Middle frontal gyrus (tissue), 1 donor: Measurements from ENCODE around the gene SPDYE4.

Experiments
- DNase-seq: peaks from one replicate; pipeline ENCODE4 v3.0.0-alpha.2; 2015; ENCODE audit warnings: low spot score; ENCODE audit errors: extremely low spot score

SPDYE4 gene

GRCh38 chr17:8785547-8786413 lies 27.4 kb upstream of the SPDYE4 start:
- peak; percentile 34 for DNase-seq

- no peak for DNase-seq
Measured at GRCh38 chr17:8782176-8782575, 23.8 kb upstream of the SPDYE4 start.

GRCh38 chr17:8781776-8782175 lies 23.4 kb upstream of the SPDYE4 start:
- DNase-seq, result no peak

GRCh38 chr17:8776881-8777280 lies 18.5 kb upstream of the SPDYE4 start:
- no peak for DNase-seq

- DNase-seq, result no peak
Measured at GRCh38 chr17:8776248-8776647, 17.9 kb upstream of the SPDYE4 start.

GRCh38 chr17:8766731-8767130 lies 8.4 kb upstream of the SPDYE4 start:
- DNase-seq, result no peak

- DNase-seq, result no peak
Measured at GRCh38 chr17:8762012-8762411, 3.7 kb upstream of the SPDYE4 start.

- DNase-seq, result no peak
Measured at GRCh38 chr17:8757189-8757588, 1.2 kb downstream of the SPDYE4 start.

- DNase-seq, result no peak
Measured at GRCh38 chr17:8755590-8756255, 2.6 kb downstream of the SPDYE4 start.

- DNase-seq, result no peak
Measured at GRCh38 chr17:8754890-8755289, 3.5 kb downstream of the SPDYE4 start.

GRCh38 chr17:8753976-8754440 lies 4.3 kb downstream of the SPDYE4 start:
- DNase-seq, result no peak

GRCh38 chr17:8753136-8753975 lies 5.0 kb downstream of the SPDYE4 start:
- DNase-seq, result no peak

GRCh38 chr17:8749616-8750015 lies 8.7 kb downstream of the SPDYE4 start:
- DNase-seq, result no peak

- no peak for DNase-seq
Measured at GRCh38 chr17:8747742-8748141, 10.6 kb downstream of the SPDYE4 start.

GRCh38 chr17:8746501-8747236 lies 11.7 kb downstream of the SPDYE4 start:
- no peak for DNase-seq

GRCh38 chr17:8745586-8746500 lies 12.5 kb downstream of the SPDYE4 start:
- DNase-seq, result no peak

GRCh38 chr17:8744086-8744785 lies 14.1 kb downstream of the SPDYE4 start:
- DNase-seq, result no peak

GRCh38 chr17:8742819-8743218 lies 15.5 kb downstream of the SPDYE4 start:
- no peak for DNase-seq

GRCh38 chr17:8742274-8742673 lies 16.1 kb downstream of the SPDYE4 start:
- no peak for DNase-seq
